ENCODE data around the gene PTPN14. TPM values are rescaled to one million over a fixed set of nuclear protein-coding genes. Genes with fewer than 3 reads are reported as not detected.

PTPN14 gene
- total RNA-seq, 1 experiment from 2014 or later, result 209 TPM

DNA sequence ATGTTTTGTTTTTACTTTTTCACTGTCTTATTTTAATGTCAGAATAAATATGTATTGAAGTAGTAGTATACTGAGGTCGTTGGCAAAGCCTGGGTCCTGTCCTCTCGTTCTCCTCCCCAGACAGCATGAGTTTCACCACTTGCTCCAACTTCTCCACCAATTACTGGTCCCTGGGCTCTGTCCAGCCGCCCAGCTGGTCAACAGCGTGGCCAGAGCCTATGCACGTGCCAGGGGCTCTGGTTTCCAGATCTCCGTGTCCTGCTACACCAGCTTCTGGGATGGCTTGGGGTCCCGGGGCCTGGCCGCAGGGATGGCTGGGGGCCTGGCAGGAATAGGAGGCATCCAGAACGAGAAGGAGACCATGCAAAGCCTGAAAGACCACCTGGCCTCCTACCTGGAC, 19.3 kb downstream of the PTPN14 start:
- CTCF ChIA-PET, result no interaction called here
- Histone ChIP-seq H3K36me3 (ENCODE audit: control insufficient read depth, insufficient read depth, low read length) (no peaks in the 10 kb centered on the region), H3K27ac (ENCODE audit: low read length) (no peak overlapping the region), H3K9me3 (ENCODE audit: control insufficient read depth, insufficient read depth, low read depth, low read length) (no peaks in the 10 kb centered on the region), H3K4me3 (ENCODE audit: low read depth in 2 of 2, low read length in 2 of 2) (no peak overlapping the region), H3K27me3 (ENCODE audit: control insufficient read depth, insufficient read depth, low read length) (no peaks in the 10 kb centered on the region), H3K4me1 (ENCODE audit: control insufficient read depth, insufficient read depth, low read length) (peaks cover 28% of the 10 kb centered on the region)
- in situ Hi-C loops (cut with HindIII; ENCODE audit: low pct_unique_long_range_greater_than_20kb, low sequenced_read_pairs), result no loop called here
- POLR2A ChIA-PET, result no interaction called here
- no TSS peak for BruUV-seq (replicated peaks)
- no peak for ATAC-seq
- no peak for DNase-seq (ENCODE audit: low read depth, low spot score)
- intact Hi-C loops (cut with micrococcal nuclease; ENCODE audit: unreplicated experiment), result no loop called here
- TF ChIP-seq, protein P1, sequence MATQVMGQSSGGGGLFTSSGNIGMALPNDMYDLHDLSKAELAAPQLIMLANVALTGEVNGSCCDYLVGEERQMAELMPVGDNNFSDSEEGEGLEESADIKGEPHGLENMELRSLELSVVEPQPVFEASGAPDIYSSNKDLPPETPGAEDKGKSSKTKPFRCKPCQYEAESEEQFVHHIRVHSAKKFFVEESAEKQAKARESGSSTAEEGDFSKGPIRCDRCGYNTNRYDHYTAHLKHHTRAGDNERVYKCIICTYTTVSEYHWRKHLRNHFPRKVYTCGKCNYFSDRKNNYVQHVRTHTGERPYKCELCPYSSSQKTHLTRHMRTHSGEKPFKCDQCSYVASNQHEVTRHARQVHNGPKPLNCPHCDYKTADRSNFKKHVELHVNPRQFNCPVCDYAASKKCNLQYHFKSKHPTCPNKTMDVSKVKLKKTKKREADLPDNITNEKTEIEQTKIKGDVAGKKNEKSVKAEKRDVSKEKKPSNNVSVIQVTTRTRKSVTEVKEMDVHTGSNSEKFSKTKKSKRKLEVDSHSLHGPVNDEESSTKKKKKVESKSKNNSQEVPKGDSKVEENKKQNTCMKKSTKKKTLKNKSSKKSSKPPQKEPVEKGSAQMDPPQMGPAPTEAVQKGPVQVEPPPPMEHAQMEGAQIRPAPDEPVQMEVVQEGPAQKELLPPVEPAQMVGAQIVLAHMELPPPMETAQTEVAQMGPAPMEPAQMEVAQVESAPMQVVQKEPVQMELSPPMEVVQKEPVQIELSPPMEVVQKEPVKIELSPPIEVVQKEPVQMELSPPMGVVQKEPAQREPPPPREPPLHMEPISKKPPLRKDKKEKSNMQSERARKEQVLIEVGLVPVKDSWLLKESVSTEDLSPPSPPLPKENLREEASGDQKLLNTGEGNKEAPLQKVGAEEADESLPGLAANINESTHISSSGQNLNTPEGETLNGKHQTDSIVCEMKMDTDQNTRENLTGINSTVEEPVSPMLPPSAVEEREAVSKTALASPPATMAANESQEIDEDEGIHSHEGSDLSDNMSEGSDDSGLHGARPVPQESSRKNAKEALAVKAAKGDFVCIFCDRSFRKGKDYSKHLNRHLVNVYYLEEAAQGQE (IDR thresholded peaks at IDR 0.05; ENCODE audit: insufficient read depth in 1 of 2, low read depth in 2 of 2, low read length in 1 of 2), result no peak
- TF ChIP-seq SIN3A (IDR thresholded peaks at IDR 0.05; ENCODE audit: borderline replicate concordance, insufficient read depth, low read depth, low read length) (no peak), POLR2AphosphoS5 (IDR thresholded peaks at IDR 0.05; ENCODE audit: low read depth, low read length) (no peak)
- TF ChIP-seq, protein P2, sequence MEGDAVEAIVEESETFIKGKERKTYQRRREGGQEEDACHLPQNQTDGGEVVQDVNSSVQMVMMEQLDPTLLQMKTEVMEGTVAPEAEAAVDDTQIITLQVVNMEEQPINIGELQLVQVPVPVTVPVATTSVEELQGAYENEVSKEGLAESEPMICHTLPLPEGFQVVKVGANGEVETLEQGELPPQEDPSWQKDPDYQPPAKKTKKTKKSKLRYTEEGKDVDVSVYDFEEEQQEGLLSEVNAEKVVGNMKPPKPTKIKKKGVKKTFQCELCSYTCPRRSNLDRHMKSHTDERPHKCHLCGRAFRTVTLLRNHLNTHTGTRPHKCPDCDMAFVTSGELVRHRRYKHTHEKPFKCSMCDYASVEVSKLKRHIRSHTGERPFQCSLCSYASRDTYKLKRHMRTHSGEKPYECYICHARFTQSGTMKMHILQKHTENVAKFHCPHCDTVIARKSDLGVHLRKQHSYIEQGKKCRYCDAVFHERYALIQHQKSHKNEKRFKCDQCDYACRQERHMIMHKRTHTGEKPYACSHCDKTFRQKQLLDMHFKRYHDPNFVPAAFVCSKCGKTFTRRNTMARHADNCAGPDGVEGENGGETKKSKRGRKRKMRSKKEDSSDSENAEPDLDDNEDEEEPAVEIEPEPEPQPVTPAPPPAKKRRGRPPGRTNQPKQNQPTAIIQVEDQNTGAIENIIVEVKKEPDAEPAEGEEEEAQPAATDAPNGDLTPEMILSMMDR (IDR thresholded peaks at IDR 0.05), result no peak

DNA sequence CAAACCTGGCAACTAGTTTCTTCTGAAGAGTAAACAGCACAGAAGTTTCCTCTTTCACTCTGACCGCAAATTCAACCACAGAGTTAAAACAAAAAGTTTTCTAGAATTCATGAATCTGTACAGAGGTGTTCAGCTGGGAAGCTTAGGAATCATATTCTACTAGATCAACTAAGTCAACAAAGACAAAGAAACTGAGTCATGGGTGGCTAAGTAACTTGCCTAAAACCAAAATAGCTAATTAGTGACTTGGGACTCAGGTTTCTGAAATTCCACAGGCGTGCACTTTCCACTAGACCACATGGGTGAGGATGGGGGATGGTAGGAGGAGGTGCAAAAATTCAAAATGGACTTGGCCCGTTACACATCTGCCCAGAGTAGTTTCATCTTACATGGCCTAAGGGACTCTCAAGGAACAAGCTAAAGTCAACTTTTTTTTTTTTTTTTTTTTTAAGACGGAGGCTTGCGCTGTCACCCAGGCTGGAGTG, 25.8 kb downstream of the PTPN14 start:
- TF ChIP-seq SIN3A (IDR thresholded peaks at IDR 0.05; ENCODE audit: borderline replicate concordance, insufficient read depth, low read depth, low read length) (no peak), POLR2AphosphoS5 (IDR thresholded peaks at IDR 0.05; ENCODE audit: low read depth, low read length) (no peak), TCF7L2 (IDR thresholded peaks at IDR 0.05; ENCODE audit: low read depth, low read length) (no peak)
- TF ChIP-seq, protein P2 (IDR thresholded peaks at IDR 0.05), result no peak
- TF ChIP-seq, protein P1 (IDR thresholded peaks at IDR 0.05; ENCODE audit: insufficient read depth in 1 of 2, low read depth in 2 of 2, low read length in 1 of 2), result no peak
- peak overlapping the region; percentile 68 for H3K27ac ChIP-seq (ENCODE audit: low read length)
- H3K9me3 ChIP-seq (ENCODE audit: control insufficient read depth, insufficient read depth, low read depth, low read length), result no peaks in the 10 kb centered on the region
- BruUV-seq (replicated peaks), result no TSS peak
- H3K4me3 ChIP-seq (ENCODE audit: low read depth in 2 of 2, low read length in 2 of 2), result no peak overlapping the region
- POLR2A ChIA-PET, result no interaction called here
- CTCF ChIA-PET, result no interaction called here
- H3K4me1 ChIP-seq (ENCODE audit: control insufficient read depth, insufficient read depth, low read length), result peaks cover 73% of the 10 kb centered on the region
- H3K27me3 ChIP-seq (ENCODE audit: control insufficient read depth, insufficient read depth, low read length), result no peaks in the 10 kb centered on the region
- no peaks in the 10 kb centered on the region for H3K36me3 ChIP-seq (ENCODE audit: control insufficient read depth, insufficient read depth, low read length)
- intact Hi-C loops (cut with micrococcal nuclease; ENCODE audit: unreplicated experiment), result no loop called here
- in situ Hi-C loops (cut with HindIII; ENCODE audit: low pct_unique_long_range_greater_than_20kb, low sequenced_read_pairs), result no loop called here
- no peak for DNase-seq (ENCODE audit: low read depth, low spot score)
- ATAC-seq, result no peak

Data from Panc1 (cell line).